ENCODE measurements around the gene CDKN1A. TPM values are rescaled to one million over a fixed set of nuclear protein-coding genes. Genes with fewer than 3 reads are reported as not detected.
A peak's percentile ranks its signal among the peaks of the same experiment; 100 is the strongest.

CDKN1A gene
- polyA plus RNA-seq, 3 donors, result 117 to 1,223 (median 144) TPM

GRCh38 chr6:36643977-36644376 is 34.5 kb upstream of the CDKN1A start:
- Mint-ChIP-seq H3K27me3 (ENCODE audit: low read depth in 3 of 3) (peaks cover 0 to 2% (median 1%) of the 10 kb centered on the region in 3 donors), H3K4me1 (peaks cover 25% of the 10 kb centered on the region), H3K27ac (peak overlapping the region in 6 of 7 donors; percentile 79 to 95 (median 87)), H3K9me3 (no peaks in the 10 kb centered on the region), H3K4me3 (peak overlapping the region in 1 of 2 donors; percentile 57), H3K36me3 (no peaks in the 10 kb centered on the region)
- 86% methylated on average over 1 of the region's 4 CpGs for WGBS (ENCODE audit: insufficient coverage)
- Histone ChIP-seq H3K9ac (ENCODE audit: insufficient read depth, low read length, poor library complexity, severe bottlenecking) (no peak overlapping the region), H3K27ac (ENCODE audit: low read depth in 1 of 2, low read length in 2 of 2) (peak overlapping the region; percentile 43 to 80), H3K4me1 (ENCODE audit: control insufficient read depth in 1 of 2, insufficient read depth in 2 of 2, low read length in 2 of 2) (peaks cover 26 to 28% of the 10 kb centered on the region in 2 donors), H3K36me3 (replicated peaks in 1 of 2; ENCODE audit: control insufficient read depth in 1 of 2, insufficient read depth in 2 of 2, low read length in 2 of 2) (no peaks in the 10 kb centered on the region), H2AFZ (ENCODE audit: insufficient read depth, low read depth, low read length, poor library complexity, severe bottlenecking) (no peak overlapping the region), H4K20me1 (ENCODE audit: insufficient read depth, low read length) (no peaks in the 10 kb centered on the region), H3K27me3 (ENCODE audit: control insufficient read depth in 2 of 2, insufficient read depth in 2 of 2, low read length in 2 of 2) (no peaks in the 10 kb centered on the region), H3K9me3 (replicated peaks in 1 of 2; ENCODE audit: control insufficient read depth in 1 of 2, insufficient read depth in 1 of 2, low read length in 2 of 2) (no peaks in the 10 kb centered on the region), H3K4me3 (replicated peaks in 1 of 3; ENCODE audit: low read depth in 2 of 3, low read length in 3 of 3) (peak overlapping the region in 1 of 3 experiments; percentile 39), H3K79me2 (ENCODE audit: insufficient read depth, low read length) (no peaks in the 10 kb centered on the region), H3K4me2 (replicated peaks; ENCODE audit: extremely low read depth, low read length, poor library complexity, severe bottlenecking) (peak overlapping the region; percentile 51)
- TF ChIP-seq CTCF (IDR thresholded peaks at IDR 0.05), result no peak
- peak in 2 of 3 donors; percentile 54 to 58 for DNase-seq
- intact Hi-C loops (cut with micrococcal nuclease), result no loop called here

DNA sequence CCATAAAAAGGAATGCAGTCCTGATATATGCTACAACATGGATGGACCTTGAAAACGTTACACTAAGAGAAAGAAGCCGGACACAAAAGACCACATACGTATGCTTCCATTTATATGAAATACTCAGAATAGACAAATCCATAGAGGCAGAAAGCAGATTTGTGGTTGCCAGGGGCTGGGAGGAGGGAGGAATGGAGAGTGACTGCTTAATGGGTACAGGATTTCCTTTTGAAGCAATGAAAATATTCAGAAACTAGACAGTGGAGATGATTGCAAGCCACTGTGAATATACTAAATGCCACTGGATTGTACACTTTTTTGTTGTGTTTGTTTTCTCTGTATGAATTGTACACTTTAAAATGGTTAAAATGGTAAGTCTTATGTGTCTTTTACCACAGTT is 29.4 kb upstream of the CDKN1A start:
- H3K79me2 ChIP-seq (ENCODE audit: insufficient read depth, low read length), result no peaks in the 10 kb centered on the region
- no peak overlapping the region for H3K9ac ChIP-seq (ENCODE audit: insufficient read depth, low read length, poor library complexity, severe bottlenecking)
- Mint-ChIP-seq H3K27me3 (ENCODE audit: low read depth in 3 of 3) (peaks cover 0 to 1% (median 0%) of the 10 kb centered on the region in 3 donors), H3K27ac (no peak overlapping the region), H3K36me3 (no peaks in the 10 kb centered on the region), H3K4me1 (peaks cover 51% of the 10 kb centered on the region), H3K9me3 (no peaks in the 10 kb centered on the region), H3K4me3 (no peak overlapping the region)
- no peak overlapping the region for H3K4me2 ChIP-seq (replicated peaks; ENCODE audit: extremely low read depth, low read length, poor library complexity, severe bottlenecking)
- no peak for DNase-seq
- H3K27me3 ChIP-seq (ENCODE audit: control insufficient read depth in 2 of 2, insufficient read depth in 2 of 2, low read length in 2 of 2), result no peaks in the 10 kb centered on the region
- no peaks in the 10 kb centered on the region for H3K36me3 ChIP-seq (replicated peaks in 1 of 2; ENCODE audit: control insufficient read depth in 1 of 2, insufficient read depth in 2 of 2, low read length in 2 of 2)
- H3K4me3 ChIP-seq (replicated peaks in 1 of 3; ENCODE audit: low read depth in 2 of 3, low read length in 3 of 3), result no peak overlapping the region
- TF ChIP-seq CTCF (IDR thresholded peaks at IDR 0.05), result no peak
- no CpG with 5 or more reads among the region's 3 CpGs for WGBS (ENCODE audit: insufficient coverage)
- H3K4me1 ChIP-seq (ENCODE audit: control insufficient read depth in 1 of 2, insufficient read depth in 2 of 2, low read length in 2 of 2), result peaks cover 48 to 53% of the 10 kb centered on the region in 2 donors
- no peak overlapping the region for H2AFZ ChIP-seq (ENCODE audit: insufficient read depth, low read depth, low read length, poor library complexity, severe bottlenecking)
- intact Hi-C loops (cut with micrococcal nuclease), result no loop called here
- no peak overlapping the region for H3K27ac ChIP-seq (ENCODE audit: low read depth in 1 of 2, low read length in 2 of 2)
- no peaks in the 10 kb centered on the region for H3K9me3 ChIP-seq (replicated peaks in 1 of 2; ENCODE audit: control insufficient read depth in 1 of 2, insufficient read depth in 1 of 2, low read length in 2 of 2)
- no peaks in the 10 kb centered on the region for H4K20me1 ChIP-seq (ENCODE audit: insufficient read depth, low read length)

Measured in CD14-positive monocyte (primary cell).